Astrocyte (in vitro differentiated cells and primary cell): ENCODE data around the gene ZSCAN1.

ENCODE experiments used
- EZH2 ChIP-seq: IDR thresholded peaks from 2 replicates; pipeline ENCODE4 v1.6.1; 2012; ENCODE audit warnings: mild to moderate bottlenecking, low read length, inconsistent platforms; ENCODE audit not compliant: insufficient read depth
- TF ChIP-seq, protein P1 (sequence below): IDR thresholded peaks from 2 replicates; pipeline ENCODE4 v1.5.1; 2011; ENCODE audit warnings: low read depth, mild to moderate bottlenecking, inconsistent platforms, low read length, moderate library complexity; ENCODE audit not compliant: insufficient read depth

- no peak for TF ChIP-seq EZH2
- TF ChIP-seq, protein P1, sequence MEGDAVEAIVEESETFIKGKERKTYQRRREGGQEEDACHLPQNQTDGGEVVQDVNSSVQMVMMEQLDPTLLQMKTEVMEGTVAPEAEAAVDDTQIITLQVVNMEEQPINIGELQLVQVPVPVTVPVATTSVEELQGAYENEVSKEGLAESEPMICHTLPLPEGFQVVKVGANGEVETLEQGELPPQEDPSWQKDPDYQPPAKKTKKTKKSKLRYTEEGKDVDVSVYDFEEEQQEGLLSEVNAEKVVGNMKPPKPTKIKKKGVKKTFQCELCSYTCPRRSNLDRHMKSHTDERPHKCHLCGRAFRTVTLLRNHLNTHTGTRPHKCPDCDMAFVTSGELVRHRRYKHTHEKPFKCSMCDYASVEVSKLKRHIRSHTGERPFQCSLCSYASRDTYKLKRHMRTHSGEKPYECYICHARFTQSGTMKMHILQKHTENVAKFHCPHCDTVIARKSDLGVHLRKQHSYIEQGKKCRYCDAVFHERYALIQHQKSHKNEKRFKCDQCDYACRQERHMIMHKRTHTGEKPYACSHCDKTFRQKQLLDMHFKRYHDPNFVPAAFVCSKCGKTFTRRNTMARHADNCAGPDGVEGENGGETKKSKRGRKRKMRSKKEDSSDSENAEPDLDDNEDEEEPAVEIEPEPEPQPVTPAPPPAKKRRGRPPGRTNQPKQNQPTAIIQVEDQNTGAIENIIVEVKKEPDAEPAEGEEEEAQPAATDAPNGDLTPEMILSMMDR: no peak
These were observed 610 bp downstream of the ZSCAN1 start for GRCh38 chr19:58034477-58034793.
